Measurements from ENCODE around the gene CTIF. TPM values are rescaled to one million over a fixed set of nuclear protein-coding genes. Genes with fewer than 3 reads are reported as not detected.

CTIF gene
- total and polyA plus RNA-seq, 2 experiments from 2014 or later, result 8.6 to 14.4 TPM

GRCh38 chr18:48732767-48733424 is 194.1 kb downstream of the CTIF start (continued):
- no peak for TF ChIP-seq REST (IDR thresholded peaks at IDR 0.05; ENCODE audit: unreplicated experiment)
- no peak for TF ChIP-seq EZH2 (IDR thresholded peaks at IDR 0.05; ENCODE audit: low read depth, unreplicated experiment)
- TF ChIP-seq, protein P1, sequence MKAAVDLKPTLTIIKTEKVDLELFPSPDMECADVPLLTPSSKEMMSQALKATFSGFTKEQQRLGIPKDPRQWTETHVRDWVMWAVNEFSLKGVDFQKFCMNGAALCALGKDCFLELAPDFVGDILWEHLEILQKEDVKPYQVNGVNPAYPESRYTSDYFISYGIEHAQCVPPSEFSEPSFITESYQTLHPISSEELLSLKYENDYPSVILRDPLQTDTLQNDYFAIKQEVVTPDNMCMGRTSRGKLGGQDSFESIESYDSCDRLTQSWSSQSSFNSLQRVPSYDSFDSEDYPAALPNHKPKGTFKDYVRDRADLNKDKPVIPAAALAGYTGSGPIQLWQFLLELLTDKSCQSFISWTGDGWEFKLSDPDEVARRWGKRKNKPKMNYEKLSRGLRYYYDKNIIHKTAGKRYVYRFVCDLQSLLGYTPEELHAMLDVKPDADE (IDR thresholded peaks at IDR 0.05), result no peak
- TF ChIP-seq EZH2phosphoT487 (IDR thresholded peaks at IDR 0.05; ENCODE audit: unreplicated experiment), result no peak
- TF ChIP-seq ZNF114 (CRISPR knock-in tag; IDR thresholded peaks at IDR 0.05), result no peak
- TF ChIP-seq JUNB (IDR thresholded peaks at IDR 0.05; ENCODE audit: unreplicated experiment), result no peak
- TF ChIP-seq, protein P2, sequence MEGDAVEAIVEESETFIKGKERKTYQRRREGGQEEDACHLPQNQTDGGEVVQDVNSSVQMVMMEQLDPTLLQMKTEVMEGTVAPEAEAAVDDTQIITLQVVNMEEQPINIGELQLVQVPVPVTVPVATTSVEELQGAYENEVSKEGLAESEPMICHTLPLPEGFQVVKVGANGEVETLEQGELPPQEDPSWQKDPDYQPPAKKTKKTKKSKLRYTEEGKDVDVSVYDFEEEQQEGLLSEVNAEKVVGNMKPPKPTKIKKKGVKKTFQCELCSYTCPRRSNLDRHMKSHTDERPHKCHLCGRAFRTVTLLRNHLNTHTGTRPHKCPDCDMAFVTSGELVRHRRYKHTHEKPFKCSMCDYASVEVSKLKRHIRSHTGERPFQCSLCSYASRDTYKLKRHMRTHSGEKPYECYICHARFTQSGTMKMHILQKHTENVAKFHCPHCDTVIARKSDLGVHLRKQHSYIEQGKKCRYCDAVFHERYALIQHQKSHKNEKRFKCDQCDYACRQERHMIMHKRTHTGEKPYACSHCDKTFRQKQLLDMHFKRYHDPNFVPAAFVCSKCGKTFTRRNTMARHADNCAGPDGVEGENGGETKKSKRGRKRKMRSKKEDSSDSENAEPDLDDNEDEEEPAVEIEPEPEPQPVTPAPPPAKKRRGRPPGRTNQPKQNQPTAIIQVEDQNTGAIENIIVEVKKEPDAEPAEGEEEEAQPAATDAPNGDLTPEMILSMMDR (conservative IDR thresholded peaks at IDR 0.05; ENCODE audit: low read depth in 2 of 2), result no peak
- no peak for TF ChIP-seq POLR2AphosphoS5 (IDR thresholded peaks at IDR 0.05; ENCODE audit: low read depth)

- Histone ChIP-seq H3K27me3 (ENCODE audit: insufficient read depth) (no peaks in the 10 kb centered on the region), H4K20me1 (replicated peaks; ENCODE audit: insufficient read depth) (no peaks in the 10 kb centered on the region; the same call in 1 of the 2 replicates), H2AFZ (no peak overlapping the region), H3F3A (replicated peaks; ENCODE audit: low read depth) (no peaks in the 10 kb centered on the region), H3K79me2 (replicated peaks; ENCODE audit: insufficient read depth) (no peaks in the 10 kb centered on the region), H3K27ac (ENCODE audit: low read depth) (no peak overlapping the region), H3K4me1 (ENCODE audit: insufficient read depth) (peaks cover 4% of the 10 kb centered on the region; the same call in 1 of the 2 replicates), H3K9me2 (ENCODE audit: insufficient read depth) (no peaks in the 10 kb centered on the region), H3K4me2 (0 out of 2 replicates have a peak overlapping the region, but pooled peaks have one; percentile 14), H3K36me3 (ENCODE audit: insufficient read depth) (no peaks in the 10 kb centered on the region), H3K4me3 (no peak overlapping the region)
- no peak overlapping the region for H3K4me3 Mint-ChIP-seq
- H3K36me3 Mint-ChIP-seq (ENCODE audit: low read depth), result no peaks in the 10 kb centered on the region; the same call in 2 of the 3 replicates
- no peak for TF ChIP-seq NANOG (IDR thresholded peaks at IDR 0.05; ENCODE audit: borderline replicate concordance)
- TF ChIP-seq POLR2AphosphoS5 (IDR thresholded peaks at IDR 0.05; ENCODE audit: low read depth), result no peak
- TF ChIP-seq, protein P1 (IDR thresholded peaks at IDR 0.05), result no peak
- DNase-seq (ENCODE audit: low spot score), result no peak
- H3K9me3 Mint-ChIP-seq, result no peaks in the 10 kb centered on the region
- H3K27ac Mint-ChIP-seq, result peak overlapping the region; percentile 64; the same call in 1 of the 2 replicates
- H3K27me3 Mint-ChIP-seq (ENCODE audit: insufficient read depth, low read depth, poor library complexity), result peaks cover 15% of the 10 kb centered on the region
- peaks cover 21% of the 10 kb centered on the region for H3K4me1 Mint-ChIP-seq
- ATAC-seq, result no peak
These were observed 194.9 kb downstream of the CTIF start for GRCh38 chr18:48733643-48734253.
